ENCODE measurements around the gene OBSCN.
A peak's percentile ranks its signal among the peaks of the same experiment; 100 is the strongest.
"Not testable (repeated sequence)": the region's sequence is repeated elsewhere in the genome, so short reads cannot be mapped to it uniquely, and the experiment has no call there.

Gene OBSCN

DNA sequence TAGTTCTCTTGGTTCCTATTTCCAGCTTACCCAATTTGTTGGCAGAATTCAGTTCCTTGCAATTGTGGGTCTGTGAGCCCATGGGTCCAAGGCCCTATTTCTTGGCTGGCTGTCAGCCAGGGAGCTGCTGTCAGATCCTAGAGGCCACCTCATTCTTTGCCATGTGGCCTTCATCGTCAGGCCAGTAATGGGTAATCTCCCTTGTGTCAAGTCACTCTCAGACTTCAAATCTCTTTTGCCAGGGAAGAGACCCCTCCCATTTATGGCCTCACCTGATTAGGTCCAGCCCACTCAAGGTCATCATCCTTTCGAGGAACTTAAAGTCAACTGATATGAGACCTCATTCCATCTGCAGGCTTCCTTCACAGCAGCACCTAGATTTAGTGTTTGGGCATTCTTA is 17.9 kb downstream of the OBSCN start:
- H3K9me3 ChIP-seq = no peaks in the 10 kb centered on the region
- DNase-seq = no peak
- no peaks in the 10 kb centered on the region for H3K4me1 ChIP-seq
- TF ChIP-seq, protein P1, sequence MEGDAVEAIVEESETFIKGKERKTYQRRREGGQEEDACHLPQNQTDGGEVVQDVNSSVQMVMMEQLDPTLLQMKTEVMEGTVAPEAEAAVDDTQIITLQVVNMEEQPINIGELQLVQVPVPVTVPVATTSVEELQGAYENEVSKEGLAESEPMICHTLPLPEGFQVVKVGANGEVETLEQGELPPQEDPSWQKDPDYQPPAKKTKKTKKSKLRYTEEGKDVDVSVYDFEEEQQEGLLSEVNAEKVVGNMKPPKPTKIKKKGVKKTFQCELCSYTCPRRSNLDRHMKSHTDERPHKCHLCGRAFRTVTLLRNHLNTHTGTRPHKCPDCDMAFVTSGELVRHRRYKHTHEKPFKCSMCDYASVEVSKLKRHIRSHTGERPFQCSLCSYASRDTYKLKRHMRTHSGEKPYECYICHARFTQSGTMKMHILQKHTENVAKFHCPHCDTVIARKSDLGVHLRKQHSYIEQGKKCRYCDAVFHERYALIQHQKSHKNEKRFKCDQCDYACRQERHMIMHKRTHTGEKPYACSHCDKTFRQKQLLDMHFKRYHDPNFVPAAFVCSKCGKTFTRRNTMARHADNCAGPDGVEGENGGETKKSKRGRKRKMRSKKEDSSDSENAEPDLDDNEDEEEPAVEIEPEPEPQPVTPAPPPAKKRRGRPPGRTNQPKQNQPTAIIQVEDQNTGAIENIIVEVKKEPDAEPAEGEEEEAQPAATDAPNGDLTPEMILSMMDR (IDR thresholded peaks at IDR 0.05; ENCODE audit: low read depth, low read length) = no peak
- no peak overlapping the region for H3K4me3 ChIP-seq (ENCODE audit: low read depth, low read length)
- no peaks in the 10 kb centered on the region for H3K27me3 ChIP-seq
- H3K36me3 ChIP-seq = no peaks in the 10 kb centered on the region

DNA sequence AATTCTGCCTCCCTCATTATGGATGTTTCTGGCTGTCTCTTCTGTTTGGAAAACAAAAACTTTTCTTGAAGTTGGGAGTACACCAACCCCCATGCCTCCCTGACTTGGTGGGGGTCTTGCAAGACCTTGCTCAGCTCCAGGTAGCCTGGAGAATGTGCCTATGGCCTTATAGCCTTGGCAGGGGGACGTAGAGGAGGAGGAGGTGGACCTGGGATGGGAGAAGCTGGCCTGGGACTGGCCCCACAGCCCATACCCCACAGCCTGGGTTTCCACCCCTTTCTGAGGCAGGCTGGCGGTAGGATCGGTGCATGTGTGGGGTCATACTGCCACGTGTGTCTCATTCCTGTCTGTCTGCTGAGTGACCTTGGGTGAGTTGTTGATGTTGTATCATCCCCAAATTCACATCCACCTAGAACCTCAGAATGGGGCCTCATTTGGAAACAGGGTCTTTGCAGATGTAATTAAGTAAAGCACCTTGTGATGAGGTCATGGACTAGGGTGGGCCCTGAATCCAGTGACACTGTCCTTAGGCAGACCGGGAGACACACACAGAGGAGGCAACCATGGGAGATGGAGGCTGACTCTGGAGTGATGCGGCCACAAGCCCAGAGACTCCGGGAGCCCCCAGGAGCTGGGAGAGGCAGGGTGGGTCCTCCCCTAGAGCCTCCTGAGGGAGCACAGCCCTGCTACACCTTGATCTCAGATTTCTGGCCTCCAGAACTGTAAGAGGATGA is 18.5 kb downstream of the OBSCN start:
- no peaks in the 10 kb centered on the region for H3K27me3 ChIP-seq
- H3K4me3 ChIP-seq (ENCODE audit: low read depth, low read length) = no peak overlapping the region
- no peaks in the 10 kb centered on the region for H3K36me3 ChIP-seq
- TF ChIP-seq, protein P1 (IDR thresholded peaks at IDR 0.05; ENCODE audit: low read depth, low read length) = no peak
- H3K4me1 ChIP-seq = no peaks in the 10 kb centered on the region
- no peaks in the 10 kb centered on the region for H3K9me3 ChIP-seq
- DNase-seq = no peak

DNA sequence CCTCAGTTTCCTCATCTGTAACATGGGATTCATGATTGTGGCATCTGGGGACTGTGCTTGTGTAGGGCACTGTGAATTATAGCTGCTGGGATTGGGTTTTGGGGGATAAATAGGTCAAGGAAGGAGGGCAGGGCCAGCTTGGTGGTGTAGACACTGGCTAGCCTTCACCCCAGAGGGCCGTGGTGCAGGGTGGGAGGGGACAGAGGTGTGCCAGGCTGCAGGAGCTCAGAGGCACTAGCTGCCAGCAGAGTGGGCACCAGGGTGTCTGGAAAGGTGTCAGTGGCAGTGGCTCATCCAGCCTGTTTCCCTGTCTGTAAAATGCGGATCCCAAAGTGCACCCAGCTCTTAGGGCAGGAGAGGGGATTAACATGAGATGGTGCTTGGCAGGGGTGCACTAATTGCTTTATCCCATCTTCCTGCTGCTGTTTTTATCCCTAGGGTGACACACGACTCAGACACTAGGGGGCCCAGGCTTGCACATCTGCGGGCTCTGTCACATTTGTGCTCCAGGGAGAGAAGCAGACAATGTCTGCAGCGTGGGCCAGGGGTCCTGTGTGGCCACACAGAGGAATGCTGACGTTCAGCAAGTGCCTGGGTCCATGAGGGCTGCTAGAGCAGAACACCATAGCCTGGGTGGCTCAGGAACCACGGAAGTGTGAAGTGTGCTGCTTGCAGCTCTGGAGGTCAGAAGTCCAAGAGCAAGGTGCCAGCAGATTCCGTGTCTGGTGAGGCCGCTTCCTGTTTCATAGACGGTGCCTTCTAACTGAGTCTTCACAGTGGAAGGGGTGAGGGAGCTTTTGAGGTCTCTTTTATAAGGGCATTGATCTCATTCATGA is 19.3 kb downstream of the OBSCN start:
- H3K9me3 ChIP-seq = no peaks in the 10 kb centered on the region
- TF ChIP-seq, protein P1 (IDR thresholded peaks at IDR 0.05; ENCODE audit: low read depth, low read length) = peak; percentile 56
- no peaks in the 10 kb centered on the region for H3K36me3 ChIP-seq
- H3K27me3 ChIP-seq = no peaks in the 10 kb centered on the region
- H3K4me1 ChIP-seq = no peaks in the 10 kb centered on the region
- peak; percentile 55 for DNase-seq
- no peak overlapping the region for H3K4me3 ChIP-seq (ENCODE audit: low read depth, low read length)

DNA sequence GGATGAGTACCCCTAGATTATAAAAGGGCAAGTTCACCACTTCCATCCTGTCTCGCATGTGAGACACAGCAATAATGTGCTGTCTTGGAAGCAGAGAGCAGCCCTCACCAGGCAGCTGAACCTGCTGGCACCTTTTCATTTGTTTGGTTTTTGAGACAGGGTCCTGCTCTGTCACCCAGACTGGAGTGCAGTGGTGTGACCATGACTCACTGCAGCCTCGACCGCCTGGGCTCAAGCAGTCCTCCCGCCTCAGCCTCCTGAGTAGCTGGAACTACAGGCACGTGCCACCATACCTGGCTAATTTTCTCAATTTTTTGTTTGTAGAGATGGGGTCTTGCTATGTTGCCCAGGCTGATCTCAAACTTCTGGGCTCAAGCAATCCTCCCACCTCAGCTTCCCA is 20.3 kb downstream of the OBSCN start:
- not testable (repeated sequence) for DNase-seq; H3K4me1 ChIP-seq; H3K4me3 ChIP-seq (ENCODE audit: low read depth, low read length); H3K36me3 ChIP-seq; H3K9me3 ChIP-seq; H3K27me3 ChIP-seq

DNA sequence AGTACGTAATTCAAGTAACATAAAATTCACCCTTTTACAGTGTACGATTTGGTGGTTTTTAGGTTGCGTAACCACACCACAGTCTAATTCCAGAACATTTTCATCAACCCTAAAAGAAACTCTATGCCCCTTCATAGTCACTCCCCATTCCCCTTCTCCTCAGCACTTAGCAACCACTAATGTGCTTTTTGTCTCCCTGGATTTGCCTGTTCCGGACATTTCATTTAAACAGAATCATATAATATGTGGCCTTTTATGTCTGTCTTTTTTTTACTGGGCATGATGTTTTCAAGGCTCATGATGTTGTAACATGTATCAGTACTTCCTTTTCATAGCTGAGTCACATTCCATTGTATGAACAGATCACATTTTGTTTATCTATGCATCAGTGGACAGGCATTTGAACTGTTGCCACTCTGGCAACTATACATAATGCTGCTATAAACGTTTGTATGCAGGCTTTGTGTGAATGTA is 20.8 kb downstream of the OBSCN start:
- DNase-seq = no peak
- TF ChIP-seq, protein P1 (IDR thresholded peaks at IDR 0.05; ENCODE audit: low read depth, low read length) = no peak
- Histone ChIP-seq H3K9me3 (no peaks in the 10 kb centered on the region), H3K36me3 (no peaks in the 10 kb centered on the region), H3K4me1 (no peaks in the 10 kb centered on the region), H3K4me3 (ENCODE audit: low read depth, low read length) (no peak overlapping the region), H3K27me3 (no peaks in the 10 kb centered on the region)

DNA sequence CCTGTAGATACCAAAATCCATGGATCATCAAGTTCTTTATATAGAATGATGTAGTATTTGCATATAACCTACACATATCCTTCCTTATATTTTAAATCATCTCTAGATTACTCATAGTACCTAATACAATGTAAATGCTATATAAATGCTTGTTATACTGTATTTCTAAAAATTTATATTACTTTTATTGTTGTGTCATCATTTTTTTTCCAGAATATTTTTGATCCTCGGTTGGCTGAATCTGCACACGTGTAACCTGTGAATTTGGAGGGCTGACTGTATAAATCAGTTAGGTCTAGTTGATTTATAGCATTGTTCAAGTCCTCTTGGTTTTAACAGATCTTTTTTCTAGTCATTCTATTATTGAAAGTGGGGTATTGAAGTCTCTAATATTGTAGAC is 23.3 kb downstream of the OBSCN start:
- no peaks in the 10 kb centered on the region for H3K4me1 ChIP-seq
- no peaks in the 10 kb centered on the region for H3K27me3 ChIP-seq
- H3K4me3 ChIP-seq (ENCODE audit: low read depth, low read length) = no peak overlapping the region
- no peaks in the 10 kb centered on the region for H3K36me3 ChIP-seq
- DNase-seq = no peak
- H3K9me3 ChIP-seq = no peaks in the 10 kb centered on the region
- TF ChIP-seq, protein P1 (IDR thresholded peaks at IDR 0.05; ENCODE audit: low read depth, low read length) = no peak
